Large intestine (tissue), 3 donors: ENCODE data around the gene EPC1. TPM values are rescaled to one million over a fixed set of nuclear protein-coding genes. Genes with fewer than 3 reads are reported as not detected.

ENCODE experiments used
- DNase-seq, 2 donors: peaks; one replicate each; pipeline versions ENCODE4 v3.0.0 to v3.0.0-alpha.2; 2013
- H3K27ac ChIP-seq: one replicate; pipeline ENCODE4 v1.5.1; 2013; ENCODE audit warnings: low read length
- H3K27me3 ChIP-seq: 2 replicates; pipeline ENCODE4 v1.6.1; 2013; ENCODE audit warnings: low read length; ENCODE audit not compliant: control insufficient read depth, insufficient read depth
- H3K36me3 ChIP-seq: 2 replicates; pipeline ENCODE4 v1.6.1; 2013; ENCODE audit warnings: low read length; ENCODE audit not compliant: control insufficient read depth, insufficient read depth
- H3K4me1 ChIP-seq: one replicate; pipeline ENCODE4 v1.6.1; 2013; ENCODE audit warnings: low read length; ENCODE audit not compliant: control insufficient read depth, insufficient read depth
- H3K4me3 ChIP-seq: one replicate; pipeline ENCODE4 v1.5.1; 2013; ENCODE audit warnings: low read length
- H3K9me3 ChIP-seq: one replicate; pipeline ENCODE4 v1.6.1; 2013; ENCODE audit warnings: mild to moderate bottlenecking, low read depth, low read length, moderate library complexity; ENCODE audit not compliant: control insufficient read depth
- WGBS: methylation state at CpG from one replicate; pipeline ENCODE4 v1.1.5; 2013; ENCODE audit warnings: low lambda C conversion rate; ENCODE audit not compliant: insufficient coverage; 5-methylcytosine and 5-hydroxymethylcytosine counted together
- polyA plus RNA-seq: library from polyadenylated mRNA; unstranded; fragments of 120-200 nt; gene quantifications from one replicate; pipeline ENCODE4 v1.2.1, GENCODE V29; 2013

EPC1 gene
- polyA plus RNA-seq, 1 donor = 41.3 TPM

GRCh38 chr10:32321016-32321631 lies 25.8 kb downstream of the EPC1 start:
- no peak overlapping the region for H3K27ac ChIP-seq
- no CpG with 5 or more reads among the region's 4 CpGs for WGBS
- H3K9me3 ChIP-seq = no peaks in the 10 kb centered on the region
- H3K4me1 ChIP-seq = no peaks in the 10 kb centered on the region
- H3K27me3 ChIP-seq = no peaks in the 10 kb centered on the region
- H3K36me3 ChIP-seq = peaks cover 4% of the 10 kb centered on the region
- no peak overlapping the region for H3K4me3 ChIP-seq
- no peak for DNase-seq

- Histone ChIP-seq H3K4me3 (no peak overlapping the region), H3K9me3 (no peaks in the 10 kb centered on the region), H3K27ac (no peak overlapping the region), H3K27me3 (no peaks in the 10 kb centered on the region), H3K4me1 (no peaks in the 10 kb centered on the region), H3K36me3 (peaks cover 4% of the 10 kb centered on the region)
- DNase-seq = peak in 1 of 2 donors; percentile 15
- 78% methylated on average over 2 of the region's 4 CpGs for WGBS
Observed at GRCh38 chr10:32318476-32318896, 28.5 kb downstream of the EPC1 start.

GRCh38 chr10:32317795-32318357 lies 29.1 kb downstream of the EPC1 start:
- Histone ChIP-seq H3K4me1 (no peaks in the 10 kb centered on the region), H3K4me3 (no peak overlapping the region), H3K36me3 (peaks cover 4% of the 10 kb centered on the region), H3K27me3 (no peaks in the 10 kb centered on the region), H3K27ac (no peak overlapping the region), H3K9me3 (no peaks in the 10 kb centered on the region)
- DNase-seq = no peak
- 100% methylated on average over 1 of the region's 6 CpGs for WGBS

GRCh38 chr10:32315424-32315823 lies 31.5 kb downstream of the EPC1 start:
- no peaks in the 10 kb centered on the region for H3K4me1 ChIP-seq

GRCh38 chr10:32314588-32314987 lies 32.4 kb downstream of the EPC1 start:
- H3K27me3 ChIP-seq = no peaks in the 10 kb centered on the region
- no peaks in the 10 kb centered on the region for H3K9me3 ChIP-seq
- H3K36me3 ChIP-seq = no peaks in the 10 kb centered on the region
- H3K27ac ChIP-seq = no peak overlapping the region
- H3K4me1 ChIP-seq = no peaks in the 10 kb centered on the region
- DNase-seq = no peak
- 86% methylated on average over 2 of the region's 2 CpGs for WGBS
- H3K4me3 ChIP-seq = no peak overlapping the region

More at GRCh38 chr10:32315424-32315823, 31.5 kb downstream of the EPC1 start:
- Histone ChIP-seq H3K9me3 (no peaks in the 10 kb centered on the region), H3K4me3 (no peak overlapping the region), H3K36me3 (no peaks in the 10 kb centered on the region), H3K27ac (no peak overlapping the region), H3K27me3 (no peaks in the 10 kb centered on the region)
- DNase-seq = no peak
- 93% methylated on average over 3 of the region's 3 CpGs for WGBS

- no peaks in the 10 kb centered on the region for H3K27me3 ChIP-seq
- H3K4me1 ChIP-seq = no peaks in the 10 kb centered on the region
- no peak overlapping the region for H3K4me3 ChIP-seq
- DNase-seq = no peak
- peaks cover 17% of the 10 kb centered on the region for H3K36me3 ChIP-seq
- H3K27ac ChIP-seq = no peak overlapping the region
- WGBS = no CpG with 5 or more reads among the region's 7 CpGs
- H3K9me3 ChIP-seq = no peaks in the 10 kb centered on the region
Observed at GRCh38 chr10:32308027-32308603, 38.8 kb downstream of the EPC1 start.

- no peak overlapping the region for H3K4me3 ChIP-seq
- 83% methylated on average over 1 of the region's 3 CpGs for WGBS
- H3K27me3 ChIP-seq = no peaks in the 10 kb centered on the region
- no peaks in the 10 kb centered on the region for H3K4me1 ChIP-seq
- DNase-seq = no peak
- H3K9me3 ChIP-seq = no peaks in the 10 kb centered on the region
- H3K27ac ChIP-seq = no peak overlapping the region
- peaks cover 22% of the 10 kb centered on the region for H3K36me3 ChIP-seq
Observed at GRCh38 chr10:32307609-32308008, 39.3 kb downstream of the EPC1 start.

GRCh38 chr10:32299354-32299980 lies 47.5 kb downstream of the EPC1 start:
- H3K4me1 ChIP-seq = no peaks in the 10 kb centered on the region
- no peak for DNase-seq
- H3K4me3 ChIP-seq = no peak overlapping the region
- no peak overlapping the region for H3K27ac ChIP-seq
- WGBS = no CpG with 5 or more reads among the region's 7 CpGs
- H3K36me3 ChIP-seq = peaks cover 19% of the 10 kb centered on the region
- H3K27me3 ChIP-seq = no peaks in the 10 kb centered on the region
- H3K9me3 ChIP-seq = no peaks in the 10 kb centered on the region

GRCh38 chr10:32298075-32298812 lies 48.7 kb downstream of the EPC1 start:
- H3K27ac ChIP-seq = no peak overlapping the region
- H3K36me3 ChIP-seq = peaks cover 9% of the 10 kb centered on the region
- WGBS = 94% methylated on average over 3 of the region's 11 CpGs
- no peaks in the 10 kb centered on the region for H3K9me3 ChIP-seq
- no peaks in the 10 kb centered on the region for H3K4me1 ChIP-seq
- H3K4me3 ChIP-seq = no peak overlapping the region
- DNase-seq = no peak
- H3K27me3 ChIP-seq = no peaks in the 10 kb centered on the region

- Histone ChIP-seq H3K9me3 (no peaks in the 10 kb centered on the region), H3K4me1 (no peaks in the 10 kb centered on the region), H3K36me3 (peaks cover 13% of the 10 kb centered on the region), H3K27ac (no peak overlapping the region), H3K27me3 (no peaks in the 10 kb centered on the region), H3K4me3 (no peak overlapping the region)
- DNase-seq = no peak
- no CpG with 5 or more reads among the region's 2 CpGs for WGBS
Observed at GRCh38 chr10:32295027-32295426, 51.9 kb downstream of the EPC1 start.
